Osteoblast (primary cell): ENCODE results near the gene ST6GAL1. TPM values are rescaled to one million over a fixed set of nuclear protein-coding genes. Genes with fewer than 3 reads are reported as not detected.

ENCODE experiments used
- DNase-seq: peaks from one replicate; pipeline ENCODE4 v3.0.0; 2011; ENCODE audit warnings: low spot score, mixed read lengths; ENCODE audit not compliant: insufficient read length; ENCODE audit errors: missing footprints
- H2AFZ ChIP-seq: 2 replicates; pipeline ENCODE4 v1.6.0; 2011; ENCODE audit warnings: mild to moderate bottlenecking, low read length
- H3K27ac ChIP-seq: 2 replicates; pipeline ENCODE4 v1.5.1; 2011; ENCODE audit warnings: mild to moderate bottlenecking, low read depth, low read length, moderate library complexity
- H3K27me3 ChIP-seq: 2 replicates; pipeline ENCODE4 v1.6.0; 2012; ENCODE audit warnings: mild to moderate bottlenecking, control low read depth, inconsistent platforms, low read length, moderate library complexity; ENCODE audit not compliant: insufficient read depth
- H3K36me3 ChIP-seq: 2 replicates; pipeline ENCODE4 v1.5.1; 2011; ENCODE audit warnings: mild to moderate bottlenecking, low read length, control low read depth, moderate library complexity; ENCODE audit not compliant: insufficient read depth
- H3K4me1 ChIP-seq: 2 replicates; pipeline ENCODE4 v1.5.1; 2011; ENCODE audit warnings: mild to moderate bottlenecking, low read length, control low read depth, moderate library complexity; ENCODE audit not compliant: insufficient read depth
- H3K4me2 ChIP-seq: 2 replicates; pipeline ENCODE4 v1.6.0; 2011; ENCODE audit warnings: mild to moderate bottlenecking, low read length; ENCODE audit not compliant: insufficient read depth
- H3K4me3 ChIP-seq: fragments of 200-600 bp; sonication (generic); 3 replicates; pipeline ENCODE4 v1.5.1; 2012; ENCODE audit warnings: mild to moderate bottlenecking, low read length, inconsistent platforms; ENCODE audit not compliant: insufficient read depth
- H3K79me2 ChIP-seq: 2 replicates; pipeline ENCODE4 v1.6.0; 2012; ENCODE audit warnings: mild to moderate bottlenecking, low read length, control low read depth, inconsistent platforms; ENCODE audit not compliant: insufficient read depth
- H3K9me3 ChIP-seq: 2 replicates; pipeline ENCODE4 v1.5.1; 2011; ENCODE audit warnings: low read depth, low read length, control low read depth
- H4K20me1 ChIP-seq: 2 replicates; pipeline ENCODE4 v1.6.0; 2012; ENCODE audit warnings: mild to moderate bottlenecking, low read length, control low read depth; ENCODE audit not compliant: insufficient read depth
- total RNA-seq: library from RNA; depleted of rRNA; stranded (reverse); fragments of >200 nt; gene quantifications from 2 replicates; pipeline ENCODE4 v1.2.3, GENCODE V29; 2012
- TF ChIP-seq, protein P1 (sequence below): IDR thresholded peaks from 2 replicates; pipeline ENCODE4 v1.5.1; 2011; ENCODE audit warnings: mild to moderate bottlenecking, low read depth, low read length, moderate library complexity; ENCODE audit errors: extremely low read depth

ST6GAL1 gene
- total RNA-seq, 1 donor, result 8.0 TPM

DNA sequence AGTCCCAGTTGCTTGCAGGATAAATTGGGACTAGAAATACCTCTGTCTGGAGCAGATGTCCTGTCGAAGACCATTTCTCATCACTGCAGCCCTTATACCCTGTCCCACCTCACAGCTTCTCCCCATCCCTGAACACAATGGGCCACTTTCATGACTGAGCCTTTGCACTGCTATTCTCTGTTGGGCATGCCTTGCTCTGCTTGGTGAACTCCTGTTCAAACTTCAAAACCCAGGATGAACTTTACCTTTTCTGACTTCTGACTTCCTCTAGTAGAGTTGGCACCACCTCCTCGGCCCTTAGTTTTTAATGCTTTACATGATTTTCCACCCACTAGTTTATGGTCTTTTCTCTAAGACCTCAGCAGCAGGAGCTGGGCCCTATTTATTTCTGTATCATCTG is 48.4 kb downstream of the ST6GAL1 start:
- no peaks in the 10 kb centered on the region for H3K27me3 ChIP-seq
- no peak overlapping the region for H3K27ac ChIP-seq
- H4K20me1 ChIP-seq, result no peaks in the 10 kb centered on the region
- H3K36me3 ChIP-seq, result no peaks in the 10 kb centered on the region
- no peak overlapping the region for H2AFZ ChIP-seq
- H3K9me3 ChIP-seq, result no peaks in the 10 kb centered on the region
- no peak overlapping the region for H3K4me2 ChIP-seq
- TF ChIP-seq, protein P1, sequence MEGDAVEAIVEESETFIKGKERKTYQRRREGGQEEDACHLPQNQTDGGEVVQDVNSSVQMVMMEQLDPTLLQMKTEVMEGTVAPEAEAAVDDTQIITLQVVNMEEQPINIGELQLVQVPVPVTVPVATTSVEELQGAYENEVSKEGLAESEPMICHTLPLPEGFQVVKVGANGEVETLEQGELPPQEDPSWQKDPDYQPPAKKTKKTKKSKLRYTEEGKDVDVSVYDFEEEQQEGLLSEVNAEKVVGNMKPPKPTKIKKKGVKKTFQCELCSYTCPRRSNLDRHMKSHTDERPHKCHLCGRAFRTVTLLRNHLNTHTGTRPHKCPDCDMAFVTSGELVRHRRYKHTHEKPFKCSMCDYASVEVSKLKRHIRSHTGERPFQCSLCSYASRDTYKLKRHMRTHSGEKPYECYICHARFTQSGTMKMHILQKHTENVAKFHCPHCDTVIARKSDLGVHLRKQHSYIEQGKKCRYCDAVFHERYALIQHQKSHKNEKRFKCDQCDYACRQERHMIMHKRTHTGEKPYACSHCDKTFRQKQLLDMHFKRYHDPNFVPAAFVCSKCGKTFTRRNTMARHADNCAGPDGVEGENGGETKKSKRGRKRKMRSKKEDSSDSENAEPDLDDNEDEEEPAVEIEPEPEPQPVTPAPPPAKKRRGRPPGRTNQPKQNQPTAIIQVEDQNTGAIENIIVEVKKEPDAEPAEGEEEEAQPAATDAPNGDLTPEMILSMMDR, result no peak
- no peaks in the 10 kb centered on the region for H3K4me1 ChIP-seq
- H3K4me3 ChIP-seq, result no peak overlapping the region
- H3K79me2 ChIP-seq, result no peaks in the 10 kb centered on the region
- no peak for DNase-seq

DNA sequence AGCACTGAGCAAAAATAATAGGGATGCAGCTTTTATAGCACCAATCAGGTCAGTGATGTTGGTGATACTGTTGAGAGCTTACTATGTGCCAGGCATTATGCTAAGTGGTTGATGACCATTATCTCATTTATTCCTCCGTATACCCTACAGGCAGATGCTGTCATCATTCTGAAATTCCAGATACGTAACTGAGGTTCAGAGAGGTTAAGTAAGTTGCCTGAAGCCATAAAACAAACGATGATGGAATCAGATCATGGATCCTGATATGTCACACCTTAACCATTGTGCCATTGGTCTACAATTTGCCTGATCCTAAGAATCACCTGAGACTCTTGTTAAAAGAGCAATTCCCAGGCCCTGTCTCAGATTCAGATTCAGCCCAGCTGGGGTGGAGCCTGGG is 49.5 kb downstream of the ST6GAL1 start:
- no peak overlapping the region for H2AFZ ChIP-seq
- H3K4me1 ChIP-seq, result no peaks in the 10 kb centered on the region
- no peaks in the 10 kb centered on the region for H3K27me3 ChIP-seq
- no peak overlapping the region for H3K4me2 ChIP-seq
- no peaks in the 10 kb centered on the region for H3K9me3 ChIP-seq
- no peak overlapping the region for H3K4me3 ChIP-seq
- DNase-seq, result no peak
- H3K27ac ChIP-seq, result no peak overlapping the region
- H3K79me2 ChIP-seq, result no peaks in the 10 kb centered on the region
- no peaks in the 10 kb centered on the region for H4K20me1 ChIP-seq
- TF ChIP-seq, protein P1, result no peak
- no peaks in the 10 kb centered on the region for H3K36me3 ChIP-seq

DNA sequence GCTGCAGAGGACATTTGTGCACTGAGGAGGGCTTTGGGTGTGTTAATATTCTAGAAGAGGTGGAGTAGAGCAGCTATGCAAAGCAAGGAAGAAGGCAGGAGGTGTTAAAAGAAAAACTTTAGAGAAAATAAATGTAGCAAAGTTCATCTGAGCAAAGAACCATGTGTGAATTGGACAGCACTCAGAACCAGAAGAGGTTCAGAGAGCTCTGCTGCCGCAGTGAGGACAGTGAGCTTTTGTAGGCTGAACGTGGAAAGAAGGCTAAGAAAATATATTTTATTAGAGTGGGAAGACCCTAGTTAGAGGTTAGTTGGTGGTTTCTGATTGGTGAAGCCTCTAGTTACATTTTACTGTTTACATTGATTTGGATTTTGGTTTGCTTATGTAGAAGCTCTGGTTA is 50.7 kb downstream of the ST6GAL1 start:
- Histone ChIP-seq H3K9me3 (no peaks in the 10 kb centered on the region), H2AFZ (no peak overlapping the region), H3K4me1 (no peaks in the 10 kb centered on the region), H3K27ac (no peak overlapping the region), H3K27me3 (no peaks in the 10 kb centered on the region), H3K36me3 (no peaks in the 10 kb centered on the region), H3K4me2 (no peak overlapping the region), H3K79me2 (no peaks in the 10 kb centered on the region), H4K20me1 (no peaks in the 10 kb centered on the region), H3K4me3 (no peak overlapping the region)
- TF ChIP-seq, protein P1, result no peak
- DNase-seq, result no peak

GRCh38 chr3:186983659-186984058 is 53.3 kb downstream of the ST6GAL1 start:
- Histone ChIP-seq H3K4me3 (no peak overlapping the region), H4K20me1 (no peaks in the 10 kb centered on the region), H3K4me1 (no peaks in the 10 kb centered on the region), H3K27me3 (no peaks in the 10 kb centered on the region), H3K4me2 (no peak overlapping the region), H3K36me3 (no peaks in the 10 kb centered on the region), H2AFZ (no peak overlapping the region), H3K79me2 (no peaks in the 10 kb centered on the region), H3K9me3 (no peaks in the 10 kb centered on the region), H3K27ac (no peak overlapping the region)
- TF ChIP-seq, protein P1, result no peak
- DNase-seq, result peak; percentile 85
